Hepatocyte (in vitro differentiated cells): ENCODE measurements around the gene RCL1.

Experiments
- CTCF ChIP-seq: fragments of 200-600 bp; sonication (generic); IDR thresholded peaks from 2 replicates; pipeline ENCODE4 v1.5.1; 2016; ENCODE audit warnings: antibody characterized with exemption, mild to moderate bottlenecking; ENCODE audit not compliant: poor library complexity
- EZH2 ChIP-seq: fragments of 200-600 bp; sonication (generic); IDR thresholded peaks from 2 replicates; pipeline ENCODE4 v1.6.1; 2016; ENCODE audit warnings: antibody characterized with exemption, mild to moderate bottlenecking, borderline replicate concordance
- EZH2phosphoT487 ChIP-seq: fragments of 200-600 bp; sonication (generic); IDR thresholded peaks from one replicate; pipeline ENCODE4 v1.6.1; 2018; ENCODE audit warnings: antibody characterized with exemption, mild to moderate bottlenecking, low read depth, moderate library complexity; ENCODE audit not compliant: unreplicated experiment, severe bottlenecking

GRCh38 chr9:4833781-4834560 is 41.2 kb downstream of the RCL1 start:
- TF ChIP-seq CTCF (no peak), EZH2 (no peak), EZH2phosphoT487 (no peak)
